Spleen (tissue), 11 donors: ENCODE results near the gene PPIC. TPM values are rescaled to one million over a fixed set of nuclear protein-coding genes. Genes with fewer than 3 reads are reported as not detected.
"Not testable (repeated sequence)": the region's sequence is repeated elsewhere in the genome, so short reads cannot be mapped to it uniquely, and the experiment has no call there.

ENCODE experiments used
- DNase-seq: peaks from one replicate; pipeline ENCODE4 v3.0.0-alpha.2; 2020
- H3K27ac ChIP-seq, 8 donors: fragments of 200-600 bp; sonication (generic) in 7 of 8; 1 replicate in 4 of 8; 2 replicates in 4 of 8; pipeline versions ENCODE4 v1.5.0 to v1.8.0; 2016 to 2021; ENCODE audit warnings: inconsistent platforms in 4 of 8, mild to moderate bottlenecking in 4 of 8, moderate library complexity in 1 of 8
- H3K27me3 ChIP-seq, 7 donors: fragments of 200-600 bp; sonication (generic) in 6 of 7; replicated peaks in 1 of 7; 1 replicate in 4 of 7; 2 replicates in 3 of 7; pipeline versions ENCODE4 v1.5.0 to v1.8.0; 2016 to 2021; ENCODE audit warnings: inconsistent platforms in 3 of 7, mild to moderate bottlenecking in 1 of 7
- H3K36me3 ChIP-seq, 6 donors: fragments of 200-600 bp; sonication (generic) in 5 of 6; 1 replicate in 4 of 6; 2 replicates in 2 of 6; pipeline versions ENCODE4 v1.5.0 to v1.8.0; 2016 to 2021; ENCODE audit warnings: inconsistent platforms in 2 of 6
- H3K4me1 ChIP-seq, 6 donors: fragments of 200-600 bp; sonication (generic) in 5 of 6; 1 replicate in 3 of 6; 2 replicates in 3 of 6; pipeline versions ENCODE4 v1.5.0 to v1.8.0; 2016 to 2021; ENCODE audit warnings: inconsistent platforms in 3 of 6
- H3K4me3 ChIP-seq, 8 donors: fragments of 200-600 bp; sonication (generic) in 7 of 8; 1 replicate in 4 of 8; 2 replicates in 4 of 8; pipeline versions ENCODE4 v1.5.0 to v1.8.0; 2016 to 2021; ENCODE audit warnings: inconsistent platforms in 4 of 8, mild to moderate bottlenecking in 4 of 8, moderate library complexity in 2 of 8
- H3K9me3 ChIP-seq, 8 donors: fragments of 200-600 bp; sonication (generic) in 7 of 8; 1 replicate in 4 of 8; 2 replicates in 4 of 8; pipeline versions ENCODE4 v1.5.0 to v1.8.0; 2016 to 2021; ENCODE audit warnings: inconsistent platforms in 4 of 8
- CTCF ChIP-seq, 11 experiments: fragments of 200-600 bp in 7 of 11; fragments of 450-650 bp in 4 of 11; sonication (generic) in 4 of 11; IDR thresholded peaks in 8 of 11; conservative IDR thresholded peaks in 3 of 11; 1 replicate in 7 of 11; 2 replicates in 4 of 11; pipeline versions ENCODE4 v1.4.0 to v1.8.0; 2016 to 2021; ENCODE audit warnings: antibody characterized with exemption in 11 of 11, inconsistent platforms in 4 of 11, mild to moderate bottlenecking in 1 of 11
- POLR2A ChIP-seq, 3 donors: fragments of 450-650 bp; IDR thresholded peaks; one replicate each; pipeline ENCODE4 v1.5.1; 2017; ENCODE audit warnings: antibody characterized with exemption in 3 of 3, mild to moderate bottlenecking in 1 of 3
- POLR2AphosphoS5 ChIP-seq, 3 donors: sonication (generic); formaldehyde crosslinking; IDR thresholded peaks; one replicate each; pipeline ENCODE4 v1.5.1; 2017; ENCODE audit warnings: antibody characterized with exemption in 3 of 3
- WGBS, 5 donors: extraction: QIAGEN DNeasy Blood & Tissue Kit in 3 of 5; methylation state at CpG; one replicate each; pipeline versions ENCODE4 v1.1.5 to v1.1.7; 2013 to 2018; 5-methylcytosine and 5-hydroxymethylcytosine counted together
- intact Hi-C: fragments of 100-400 bp; cut with DNase I; formaldehyde crosslinking; loops from one replicate; pipeline ENCODE4 v1.15.0; 2023; ENCODE audit warnings: low total_unique reads
- polyA plus RNA-seq, 3 donors: library from polyadenylated mRNA; stranded (reverse); fragments of 200-250 nt; gene quantifications; one replicate each; pipeline ENCODE4 v1.2.1, GENCODE V29; 2013
- small RNA-seq, 4 donors: library from RNA; depleted of rRNA; stranded (forward); fragments of <200 nt; gene quantifications; one replicate each; pipeline ENCODE3, GENCODE V24; 2016
- total RNA-seq, 7 donors: library from RNA; depleted of rRNA in 3 of 7; stranded (reverse); fragments of >200 nt in 3 of 7; fragmentation: NEBNext Ultra II Directional in 4 of 7; extraction: Animal tissue kit (Norgen Biotek cat#: 25700) in 4 of 7; gene quantifications; one replicate each; pipeline versions ENCODE4 v1.1.0 to v1.2.1, GENCODE V29; 2016 to 2021
- donor health status: healthy with polysubstance abuse.
- donor health status: DM: no; HTN: no; CAD: no; lungs with moderate emphysema.
- donor health status: DM: no; HTN: no; CAD: no.
- donor health status: Bipolar disorder and iron deficiency.
- donor health status: healthy.
- donor health status: DM: no; HTN: no; CAD: no.
- donor health status: DM: yes; HTN: yes; CAD: no.

Gene PPIC
- total and polyA plus RNA-seq, 10 donors, result 2.3 to 18.5 (median 8.0) TPM

- intact Hi-C loops, result no loop called here
- DNase-seq, result no peak
- Histone ChIP-seq H3K4me3 (no peak overlapping the region), H3K9me3 (no peaks in the 10 kb centered on the region), H3K27me3 (no peaks in the 10 kb centered on the region), H3K36me3 (no peaks in the 10 kb centered on the region), H3K27ac (no peak overlapping the region), H3K4me1 (no peaks in the 10 kb centered on the region)
- 82 to 93% (median 86%) methylated on average over 2 of the region's 2 CpGs for WGBS, 5 donors
- TF ChIP-seq CTCF (IDR thresholded peaks at IDR 0.05 in 8 of 11, conservative IDR thresholded peaks at IDR 0.05 in 3 of 11), result no peak
- TF ChIP-seq POLR2A (IDR thresholded peaks at IDR 0.05), result no peak
- TF ChIP-seq POLR2AphosphoS5 (IDR thresholded peaks at IDR 0.05), result no peak
Observed at GRCh38 chr5:122977319-122977718, 59.2 kb downstream of the PPIC start.

DNA sequence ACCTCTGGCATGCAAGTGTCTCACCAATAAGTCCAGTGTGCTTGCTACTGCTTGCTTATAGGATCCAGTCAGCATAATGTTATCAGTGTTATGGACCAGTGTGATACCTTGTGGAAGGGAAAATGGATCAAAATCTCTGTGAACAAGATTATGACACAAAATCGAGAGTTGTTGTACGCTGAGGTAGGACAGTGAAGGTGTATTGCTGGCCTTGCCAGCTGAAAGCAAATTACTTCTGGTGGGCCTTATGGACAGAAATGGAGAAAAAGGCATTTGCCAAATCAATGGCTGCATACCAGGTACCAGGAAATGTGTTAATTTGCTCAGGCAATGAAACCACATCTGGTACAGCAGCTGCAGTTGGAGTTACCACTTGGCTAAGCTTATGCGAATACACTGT is 62.3 kb downstream of the PPIC start:
- H3K4me1 ChIP-seq, H3K27ac ChIP-seq, H3K4me3 ChIP-seq, H3K9me3 ChIP-seq, H3K27me3 ChIP-seq, H3K36me3 ChIP-seq, DNase-seq, intact Hi-C loops: not testable (repeated sequence)
- 95 to 99% (median 98%) methylated on average over 3 of the region's 3 CpGs for WGBS, 5 donors

- DNase-seq, intact Hi-C loops, H3K27me3 ChIP-seq, H3K4me1 ChIP-seq, H3K27ac ChIP-seq, H3K36me3 ChIP-seq, H3K9me3 ChIP-seq, H3K4me3 ChIP-seq: not testable (repeated sequence)
- 75 to 100% (median 84%) methylated on average over 1 of the region's 1 CpG for WGBS, 5 donors
Observed at GRCh38 chr5:122973759-122974158, 62.8 kb downstream of the PPIC start.

Small RNA genes within 50 kb of the gene (small RNA-seq; reads per million reads assigned to genes)
- 0 reads per million in 4 donors for gene RN7SL689P
- gene RN7SL711P, result 0 reads per million in 4 donors

Other genes with a start within 250 kb of the PPIC start
- 10 to 100 TPM in 6 of 7 donors, 1 to 10 TPM in 1; 8.8 to 17.4 (median 13.4) TPM for gene SNX24, start 191.1 kb downstream of the PPIC start, total RNA-seq
- gene SNX24, start 191.1 kb downstream of the PPIC start, polyA plus RNA-seq, result 10 to 100 TPM in 1 of 3 donors, 1 to 10 TPM in 2; 5.2 to 11.4 (median 5.9) TPM
- under 1 TPM in 3 of 7 donors, not detected in 4; 0.03 to 0.72 (median 0.03) TPM for gene PRDM6, start 52.5 kb upstream of the PPIC start, total RNA-seq
- under 1 TPM; 0.02 to 0.03 (median 0.02) TPM for gene PRDM6, start 52.5 kb upstream of the PPIC start, polyA plus RNA-seq